Karpas-422 (cell line): ENCODE results near the gene ANKH. TPM values are rescaled to one million over a fixed set of nuclear protein-coding genes. Genes with fewer than 3 reads are reported as not detected.

Source experiments
- DNase-seq: peaks from one replicate; pipeline ENCODE4 v3.0.0-alpha.2; 2015
- H2AFZ ChIP-seq: fragments of 200-600 bp; sonication (generic); 2 replicates; pipeline ENCODE4 v1.6.1; 2014; ENCODE audit warnings: antibody characterized with exemption, low read length, mixed read lengths
- H3K27ac ChIP-seq: fragments of 200-600 bp; sonication (generic); 2 replicates; pipeline ENCODE4 v1.5.1; 2014; ENCODE audit warnings: mild to moderate bottlenecking, low read length, moderate library complexity
- H3K27me3 ChIP-seq: fragments of 200-600 bp; sonication (generic); 2 replicates; pipeline ENCODE4 v1.6.1; 2014; ENCODE audit warnings: low read length, mixed read lengths
- H3K36me3 ChIP-seq: fragments of 200-600 bp; sonication (generic); 2 replicates; pipeline ENCODE4 v1.6.1; 2014; ENCODE audit warnings: low read length, mixed read lengths; ENCODE audit not compliant: insufficient read depth
- H3K4me1 ChIP-seq: fragments of 200-600 bp; sonication (generic); 2 replicates; pipeline ENCODE4 v1.6.1; 2014; ENCODE audit warnings: mild to moderate bottlenecking, low read length, mixed read lengths
- H3K4me2 ChIP-seq: fragments of 200-600 bp; sonication (generic); 2 replicates; pipeline ENCODE4 v1.6.1; 2014; ENCODE audit warnings: low read length, low read depth, mild to moderate bottlenecking; ENCODE audit not compliant: poor library complexity, severe bottlenecking
- H3K4me3 ChIP-seq: fragments of 200-600 bp; sonication (generic); 2 replicates; pipeline ENCODE4 v1.5.1; 2014; ENCODE audit warnings: mild to moderate bottlenecking, antibody characterized with exemption, low read length, mixed read lengths
- H3K79me2 ChIP-seq: fragments of 200-600 bp; sonication (generic); 2 replicates; pipeline ENCODE4 v1.6.1; 2014; ENCODE audit warnings: mild to moderate bottlenecking, low read length, mixed read lengths
- H3K9ac ChIP-seq: fragments of 200-600 bp; sonication (generic); 2 replicates; pipeline ENCODE4 v1.6.0; 2014; ENCODE audit warnings: low read length
- H3K9me2 ChIP-seq: fragments of 200-600 bp; sonication (generic), shearing (Covaris generic); replicated peaks from 2 replicates; pipeline ENCODE4 v1.6.0; 2014; ENCODE audit warnings: mild to moderate bottlenecking, low read length, moderate library complexity; ENCODE audit not compliant: insufficient read depth
- H3K9me3 ChIP-seq: fragments of 300-700, 200-600 bp; sonication (generic); 2 replicates; pipeline ENCODE4 v1.6.1; 2014; ENCODE audit warnings: low read length, mixed read lengths
- H4K20me1 ChIP-seq: fragments of 200-600 bp; sonication (generic); 2 replicates; pipeline ENCODE4 v1.6.1; 2014; ENCODE audit warnings: mild to moderate bottlenecking, antibody characterized with exemption, low read length, low read depth; ENCODE audit not compliant: insufficient read depth
- total RNA-seq: library from RNA; depleted of rRNA; stranded (reverse); fragments of >200 nt; shearing (Covaris generic); gene quantifications from 2 replicates; pipeline ENCODE4 v1.2.3, GENCODE V29; 2014; ENCODE audit warnings: low replicate concordance

ANKH gene
- total RNA-seq, 1 experiment from 2014 or later = 0.75 TPM

DNA sequence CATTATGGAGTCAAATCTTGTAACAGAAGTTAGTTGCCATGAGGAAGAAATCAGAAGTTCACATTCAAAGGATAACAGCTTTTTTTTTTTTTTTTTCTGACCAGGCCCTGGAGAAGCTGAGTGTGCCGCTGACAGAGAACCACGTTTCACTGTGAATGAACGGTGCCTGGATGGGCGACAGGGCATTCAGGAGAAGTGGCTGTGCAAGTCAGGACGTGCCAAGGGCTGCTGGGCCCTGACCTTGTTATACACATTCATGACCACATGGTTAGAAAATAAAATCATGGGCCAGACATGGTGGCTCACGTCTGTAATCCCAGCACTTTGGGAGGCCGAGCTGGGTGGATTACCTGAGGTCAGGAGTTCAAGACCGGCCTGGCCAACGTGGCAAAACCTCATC, 91.6 kb downstream of the ANKH start:
- H3K4me2 ChIP-seq = no peak overlapping the region
- H3K27me3 ChIP-seq = no peaks in the 10 kb centered on the region
- H3K9me3 ChIP-seq = no peaks in the 10 kb centered on the region
- no peak overlapping the region for H3K27ac ChIP-seq
- no peak overlapping the region for H2AFZ ChIP-seq
- no peaks in the 10 kb centered on the region for H3K9me2 ChIP-seq
- H3K79me2 ChIP-seq = no peaks in the 10 kb centered on the region
- H4K20me1 ChIP-seq = no peaks in the 10 kb centered on the region
- no peaks in the 10 kb centered on the region for H3K36me3 ChIP-seq
- no peak overlapping the region for H3K4me3 ChIP-seq
- no peak overlapping the region for H3K9ac ChIP-seq
- no peak for DNase-seq
- H3K4me1 ChIP-seq = no peaks in the 10 kb centered on the region

DNA sequence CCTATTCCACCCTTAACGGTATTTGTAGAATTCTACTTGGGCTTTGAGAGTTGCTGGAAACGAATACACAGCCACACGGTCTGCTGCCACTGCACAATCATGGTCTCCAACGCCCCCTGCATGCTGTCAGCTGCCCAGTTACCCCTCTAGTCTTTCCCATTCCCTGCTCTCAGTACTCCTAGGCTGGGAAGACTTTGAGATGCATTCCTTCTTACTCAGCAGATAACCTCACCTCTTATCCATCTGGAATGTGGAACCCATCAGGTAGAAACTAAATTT, 92.8 kb downstream of the ANKH start:
- DNase-seq = no peak
- H3K4me3 ChIP-seq = no peak overlapping the region
- H3K27me3 ChIP-seq = no peaks in the 10 kb centered on the region
- no peaks in the 10 kb centered on the region for H3K9me2 ChIP-seq
- H3K36me3 ChIP-seq = no peaks in the 10 kb centered on the region
- H3K4me2 ChIP-seq = no peak overlapping the region
- no peaks in the 10 kb centered on the region for H4K20me1 ChIP-seq
- H3K4me1 ChIP-seq = no peaks in the 10 kb centered on the region
- H3K79me2 ChIP-seq = no peaks in the 10 kb centered on the region
- H3K9me3 ChIP-seq = no peaks in the 10 kb centered on the region
- no peak overlapping the region for H3K9ac ChIP-seq
- H2AFZ ChIP-seq = no peak overlapping the region
- no peak overlapping the region for H3K27ac ChIP-seq

DNA sequence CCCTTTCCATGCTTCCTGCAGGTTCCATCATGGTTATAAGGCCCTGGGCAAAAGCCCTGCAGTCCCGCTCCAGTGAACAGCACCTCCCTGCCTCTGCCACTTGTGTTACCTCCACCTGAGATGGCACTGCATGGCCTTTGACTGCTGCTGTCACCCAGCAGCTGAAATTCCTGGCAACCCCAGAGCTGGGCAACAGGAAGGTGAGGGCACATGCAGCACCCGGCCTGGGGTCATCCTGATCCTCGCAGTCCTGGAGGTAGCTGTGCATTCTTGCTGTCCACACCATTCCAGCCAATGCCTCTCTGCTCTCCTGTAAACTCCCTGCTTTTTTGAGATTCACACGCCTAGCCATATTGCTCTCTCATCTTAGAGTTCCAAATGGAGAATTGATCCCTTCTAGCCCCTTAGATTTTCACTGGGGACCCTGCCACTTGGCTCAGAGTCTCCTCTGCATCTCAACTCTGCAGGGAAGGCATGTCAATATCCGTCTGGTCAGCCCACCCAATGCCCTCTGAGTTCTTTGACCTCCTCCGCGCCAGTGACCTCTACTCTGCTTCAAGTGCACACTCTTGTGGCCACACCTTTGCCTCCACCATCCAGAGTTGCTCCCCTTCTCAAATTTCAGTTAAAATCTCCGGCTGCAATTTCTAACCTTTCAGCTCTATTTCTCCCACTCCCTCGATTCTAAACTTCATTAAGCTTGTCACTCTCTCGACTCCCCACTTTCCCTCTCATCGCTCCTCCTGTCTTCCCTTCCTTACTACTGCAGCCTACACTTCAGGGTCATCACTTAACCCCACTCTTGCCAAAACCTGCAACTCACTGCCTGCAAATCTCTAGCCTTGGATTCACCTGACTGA, 93.4 kb downstream of the ANKH start:
- Histone ChIP-seq H3K36me3 (no peaks in the 10 kb centered on the region), H3K79me2 (no peaks in the 10 kb centered on the region), H4K20me1 (no peaks in the 10 kb centered on the region), H3K27me3 (no peaks in the 10 kb centered on the region), H3K9me3 (no peaks in the 10 kb centered on the region), H3K9me2 (no peaks in the 10 kb centered on the region), H3K27ac (no peak overlapping the region), H2AFZ (no peak overlapping the region), H3K4me1 (no peaks in the 10 kb centered on the region), H3K9ac (no peak overlapping the region), H3K4me2 (no peak overlapping the region), H3K4me3 (no peak overlapping the region)
- no peak for DNase-seq

DNA sequence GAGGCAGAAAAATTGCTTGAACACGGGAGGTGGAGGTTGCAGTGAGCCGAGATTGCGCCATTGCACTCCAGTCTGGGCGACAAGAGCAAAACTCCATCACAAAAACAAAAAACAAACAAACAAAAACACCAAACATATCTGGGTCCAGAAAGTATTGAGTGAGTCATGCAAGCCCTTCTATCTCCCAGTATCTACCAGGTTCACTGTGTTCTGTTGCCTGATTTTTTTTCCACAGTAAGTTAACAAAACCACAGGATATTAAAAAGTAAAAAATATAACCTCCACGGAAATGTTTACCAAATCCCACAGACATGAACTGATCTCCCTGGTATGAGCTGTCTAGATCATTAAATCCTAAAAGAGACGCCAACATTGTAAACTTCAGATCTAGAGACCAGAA, 94.4 kb downstream of the ANKH start:
- no peaks in the 10 kb centered on the region for H3K4me1 ChIP-seq
- no peaks in the 10 kb centered on the region for H3K9me2 ChIP-seq
- H3K9ac ChIP-seq = no peak overlapping the region
- H3K27ac ChIP-seq = no peak overlapping the region
- no peaks in the 10 kb centered on the region for H3K27me3 ChIP-seq
- no peak for DNase-seq
- no peak overlapping the region for H2AFZ ChIP-seq
- H3K4me3 ChIP-seq = no peak overlapping the region
- no peaks in the 10 kb centered on the region for H3K79me2 ChIP-seq
- H4K20me1 ChIP-seq = no peaks in the 10 kb centered on the region
- no peak overlapping the region for H3K4me2 ChIP-seq
- no peaks in the 10 kb centered on the region for H3K9me3 ChIP-seq
- no peaks in the 10 kb centered on the region for H3K36me3 ChIP-seq

DNA sequence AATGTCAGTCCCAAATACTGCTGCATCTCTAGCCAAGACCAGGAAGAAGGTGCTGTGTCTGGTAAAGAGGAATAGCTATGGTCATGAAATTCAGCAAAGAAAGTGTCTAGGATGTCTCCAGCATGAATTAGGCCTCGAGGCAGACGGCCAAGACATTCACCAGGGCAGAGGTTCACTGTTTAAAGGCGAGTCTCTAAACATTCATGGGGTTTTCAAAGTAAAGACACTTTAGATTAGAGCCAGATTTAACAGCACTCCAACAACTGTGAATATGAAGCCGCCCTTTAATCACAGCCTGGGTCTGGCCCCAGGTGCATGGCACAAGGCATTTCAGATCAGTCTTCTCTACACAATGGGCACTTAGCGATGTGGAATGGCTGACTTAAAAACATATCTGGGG, 95.0 kb downstream of the ANKH start:
- no peaks in the 10 kb centered on the region for H3K4me1 ChIP-seq
- H3K4me3 ChIP-seq = no peak overlapping the region
- H3K9me2 ChIP-seq = no peaks in the 10 kb centered on the region
- no peaks in the 10 kb centered on the region for H4K20me1 ChIP-seq
- no peak for DNase-seq
- H3K36me3 ChIP-seq = no peaks in the 10 kb centered on the region
- H3K27ac ChIP-seq = no peak overlapping the region
- H3K79me2 ChIP-seq = no peaks in the 10 kb centered on the region
- no peak overlapping the region for H2AFZ ChIP-seq
- no peak overlapping the region for H3K4me2 ChIP-seq
- no peaks in the 10 kb centered on the region for H3K27me3 ChIP-seq
- H3K9ac ChIP-seq = no peak overlapping the region
- no peaks in the 10 kb centered on the region for H3K9me3 ChIP-seq

DNA sequence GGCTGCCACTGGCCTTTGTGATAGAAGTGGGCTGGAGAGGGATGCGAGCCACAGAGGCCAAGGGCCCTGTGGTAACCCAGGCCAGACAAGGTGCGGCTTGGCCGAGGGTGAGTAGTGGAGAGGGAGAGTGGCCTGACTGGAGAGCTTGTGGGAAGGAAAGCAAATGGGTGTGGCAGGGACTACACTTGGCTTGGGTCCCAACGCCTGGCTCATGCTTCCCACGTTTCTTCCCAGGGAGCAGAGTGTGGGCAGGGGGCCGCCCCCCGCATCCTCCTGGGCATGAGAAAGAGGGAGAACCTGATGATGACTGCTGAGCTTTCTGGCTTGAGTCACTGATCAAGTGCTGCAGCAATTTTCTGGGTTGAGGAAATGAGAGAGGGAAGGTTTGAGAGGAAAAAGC, 95.7 kb downstream of the ANKH start:
- H3K27ac ChIP-seq = no peak overlapping the region
- no peaks in the 10 kb centered on the region for H3K36me3 ChIP-seq
- H3K4me2 ChIP-seq = no peak overlapping the region
- H3K9me3 ChIP-seq = no peaks in the 10 kb centered on the region
- no peaks in the 10 kb centered on the region for H4K20me1 ChIP-seq
- no peak overlapping the region for H3K4me3 ChIP-seq
- no peaks in the 10 kb centered on the region for H3K9me2 ChIP-seq
- DNase-seq = no peak
- H3K27me3 ChIP-seq = no peaks in the 10 kb centered on the region
- H2AFZ ChIP-seq = no peak overlapping the region
- H3K9ac ChIP-seq = no peak overlapping the region
- no peaks in the 10 kb centered on the region for H3K79me2 ChIP-seq
- H3K4me1 ChIP-seq = no peaks in the 10 kb centered on the region

DNA sequence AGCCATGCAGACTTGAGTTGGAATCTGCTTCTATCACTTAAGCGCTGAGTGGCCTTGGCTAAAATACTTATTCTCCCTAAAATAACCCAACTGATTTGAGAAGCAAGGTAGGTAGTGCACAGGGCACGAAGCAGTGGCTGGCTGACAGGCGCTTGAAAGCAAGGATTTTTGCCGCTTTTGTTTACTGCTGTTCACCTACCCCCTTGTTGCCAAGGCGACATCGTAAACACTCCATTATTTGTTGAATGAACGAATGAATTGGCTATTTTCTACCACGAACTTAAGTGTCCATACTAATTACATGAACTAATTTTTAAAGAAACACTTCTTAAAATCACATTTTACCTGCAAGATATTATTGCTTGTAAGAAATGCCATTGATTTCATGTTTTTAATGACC, 98.0 kb downstream of the ANKH start:
- H3K36me3 ChIP-seq = no peaks in the 10 kb centered on the region

DNA sequence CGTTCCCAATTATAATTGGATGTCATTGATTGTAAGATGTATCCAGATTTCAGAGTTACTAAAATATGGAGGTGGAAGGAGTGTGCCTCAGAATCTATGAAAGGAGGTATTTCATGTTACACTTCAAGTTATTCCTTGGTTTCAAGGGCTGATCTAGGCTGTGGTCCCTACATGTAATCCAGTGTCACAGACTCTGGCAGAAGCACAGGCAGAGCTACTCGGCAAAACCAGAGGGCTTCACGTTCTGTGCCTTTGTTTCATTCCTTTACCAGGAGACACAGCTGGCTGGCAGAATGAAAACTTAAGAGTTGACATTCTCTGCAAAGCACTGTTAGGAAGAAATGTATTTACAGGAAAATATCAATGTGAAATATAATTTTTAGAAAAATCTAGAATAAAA, 99.6 kb downstream of the ANKH start:
- Histone ChIP-seq H3K9me3 (no peaks in the 10 kb centered on the region), H4K20me1 (no peaks in the 10 kb centered on the region), H3K4me1 (no peaks in the 10 kb centered on the region), H3K4me3 (no peak overlapping the region), H3K79me2 (no peaks in the 10 kb centered on the region), H3K4me2 (no peak overlapping the region), H3K27me3 (no peaks in the 10 kb centered on the region), H3K9ac (no peak overlapping the region), H3K27ac (no peak overlapping the region), H3K36me3 (no peaks in the 10 kb centered on the region), H2AFZ (no peak overlapping the region), H3K9me2 (no peaks in the 10 kb centered on the region)
- no peak for DNase-seq

More for the DNA sequence above, 98.0 kb downstream of the ANKH start:
- Histone ChIP-seq H3K9me2 (no peaks in the 10 kb centered on the region), H3K27me3 (no peaks in the 10 kb centered on the region), H3K79me2 (no peaks in the 10 kb centered on the region), H3K4me1 (no peaks in the 10 kb centered on the region), H2AFZ (no peak overlapping the region), H3K27ac (no peak overlapping the region), H3K4me3 (no peak overlapping the region), H3K4me2 (no peak overlapping the region), H3K9me3 (no peaks in the 10 kb centered on the region), H3K9ac (no peak overlapping the region), H4K20me1 (no peaks in the 10 kb centered on the region)
- no peak for DNase-seq
